PFSK-1 (cell line): ENCODE results near the gene ITLN1.

Experiments
- FOXP2 ChIP-seq: optimal IDR thresholded peaks from 2 replicates; pipeline ENCODE3; 2011; ENCODE audit warnings: borderline replicate concordance, control low read depth, inconsistent platforms; ENCODE audit not compliant: insufficient read depth; ENCODE audit errors: extremely low read length, extremely low read depth
- POLR2AphosphoS5 ChIP-seq: IDR thresholded peaks from 2 replicates; pipeline ENCODE4 v1.6.1; 2012; ENCODE audit warnings: low read depth, mild to moderate bottlenecking, control low read depth, low read length, moderate library complexity
- SIN3A ChIP-seq: IDR thresholded peaks from 2 replicates; pipeline ENCODE4 v1.6.1; 2012; ENCODE audit warnings: mild to moderate bottlenecking, low read length, moderate library complexity, borderline replicate concordance; ENCODE audit not compliant: insufficient read depth
- TAF1 ChIP-seq: IDR thresholded peaks from 2 replicates; pipeline ENCODE4 v1.6.1; 2012; ENCODE audit warnings: low read length, control low read depth, borderline replicate concordance; ENCODE audit not compliant: insufficient read depth
- TF ChIP-seq, protein P1 (sequence below), 2 experiments: IDR thresholded peaks; 2 replicates each; pipeline versions ENCODE4 v1.6.1 to v1.8.0; 2011 to 2012; ENCODE audit warnings: low read depth in 2 of 2, low read length in 2 of 2, control low read depth in 1 of 2, inconsistent platforms in 1 of 2, mild to moderate bottlenecking in 1 of 2, moderate library complexity in 1 of 2; ENCODE audit not compliant: insufficient read depth in 1 of 2

ITLN1 gene

DNA sequence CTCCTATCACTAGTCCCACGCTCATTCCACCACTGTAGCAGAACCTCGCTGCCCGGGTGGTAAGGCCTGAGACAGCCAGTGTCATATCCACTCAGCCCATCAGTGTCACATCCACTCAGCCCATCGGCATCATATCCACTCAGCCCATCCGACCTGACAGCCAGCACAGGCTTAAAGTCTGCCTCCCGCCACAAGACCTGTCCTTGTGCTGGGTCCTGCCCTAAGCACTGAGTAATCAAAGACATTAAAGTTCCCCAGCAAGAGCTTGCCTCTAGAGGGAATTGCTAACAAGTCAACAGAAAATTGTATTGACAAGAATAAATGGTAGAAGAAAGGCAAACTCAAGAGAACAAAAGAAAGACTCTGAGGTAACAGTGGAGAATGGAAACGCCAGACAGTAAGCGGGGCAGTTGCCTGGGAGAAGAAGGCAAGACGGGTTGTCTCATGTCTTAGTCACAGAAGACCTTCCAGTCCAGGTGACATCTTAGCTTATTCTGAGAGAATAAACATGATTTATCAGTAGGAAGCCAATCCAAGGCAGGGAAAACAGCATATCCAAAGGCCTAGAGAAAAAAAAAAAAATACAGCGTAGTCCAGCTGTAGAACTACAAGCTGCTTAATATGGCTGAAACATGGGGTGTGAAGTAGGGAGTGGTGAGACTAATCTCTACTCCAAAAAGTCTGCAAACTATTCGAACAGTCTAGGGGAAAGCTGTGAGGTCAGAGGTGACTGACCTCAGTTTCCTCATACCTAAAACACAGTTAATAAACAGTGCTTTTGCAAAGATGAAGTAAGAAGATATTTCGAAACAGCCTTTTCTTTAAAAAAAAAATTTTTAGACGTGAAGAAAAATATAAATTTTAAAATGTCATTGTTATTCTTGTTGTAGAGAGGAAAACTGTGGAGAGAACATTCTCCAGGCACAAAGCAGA is 1.1 kb downstream of the ITLN1 start:
- TF ChIP-seq SIN3A (no peak), POLR2AphosphoS5 (no peak), FOXP2 (no peak), TAF1 (no peak)
- TF ChIP-seq, protein P1, sequence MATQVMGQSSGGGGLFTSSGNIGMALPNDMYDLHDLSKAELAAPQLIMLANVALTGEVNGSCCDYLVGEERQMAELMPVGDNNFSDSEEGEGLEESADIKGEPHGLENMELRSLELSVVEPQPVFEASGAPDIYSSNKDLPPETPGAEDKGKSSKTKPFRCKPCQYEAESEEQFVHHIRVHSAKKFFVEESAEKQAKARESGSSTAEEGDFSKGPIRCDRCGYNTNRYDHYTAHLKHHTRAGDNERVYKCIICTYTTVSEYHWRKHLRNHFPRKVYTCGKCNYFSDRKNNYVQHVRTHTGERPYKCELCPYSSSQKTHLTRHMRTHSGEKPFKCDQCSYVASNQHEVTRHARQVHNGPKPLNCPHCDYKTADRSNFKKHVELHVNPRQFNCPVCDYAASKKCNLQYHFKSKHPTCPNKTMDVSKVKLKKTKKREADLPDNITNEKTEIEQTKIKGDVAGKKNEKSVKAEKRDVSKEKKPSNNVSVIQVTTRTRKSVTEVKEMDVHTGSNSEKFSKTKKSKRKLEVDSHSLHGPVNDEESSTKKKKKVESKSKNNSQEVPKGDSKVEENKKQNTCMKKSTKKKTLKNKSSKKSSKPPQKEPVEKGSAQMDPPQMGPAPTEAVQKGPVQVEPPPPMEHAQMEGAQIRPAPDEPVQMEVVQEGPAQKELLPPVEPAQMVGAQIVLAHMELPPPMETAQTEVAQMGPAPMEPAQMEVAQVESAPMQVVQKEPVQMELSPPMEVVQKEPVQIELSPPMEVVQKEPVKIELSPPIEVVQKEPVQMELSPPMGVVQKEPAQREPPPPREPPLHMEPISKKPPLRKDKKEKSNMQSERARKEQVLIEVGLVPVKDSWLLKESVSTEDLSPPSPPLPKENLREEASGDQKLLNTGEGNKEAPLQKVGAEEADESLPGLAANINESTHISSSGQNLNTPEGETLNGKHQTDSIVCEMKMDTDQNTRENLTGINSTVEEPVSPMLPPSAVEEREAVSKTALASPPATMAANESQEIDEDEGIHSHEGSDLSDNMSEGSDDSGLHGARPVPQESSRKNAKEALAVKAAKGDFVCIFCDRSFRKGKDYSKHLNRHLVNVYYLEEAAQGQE (IDR thresholded peaks at IDR 0.05; ENCODE audit: insufficient read depth in 1 of 2, low read depth in 2 of 2, low read length in 2 of 2): no peak

DNA sequence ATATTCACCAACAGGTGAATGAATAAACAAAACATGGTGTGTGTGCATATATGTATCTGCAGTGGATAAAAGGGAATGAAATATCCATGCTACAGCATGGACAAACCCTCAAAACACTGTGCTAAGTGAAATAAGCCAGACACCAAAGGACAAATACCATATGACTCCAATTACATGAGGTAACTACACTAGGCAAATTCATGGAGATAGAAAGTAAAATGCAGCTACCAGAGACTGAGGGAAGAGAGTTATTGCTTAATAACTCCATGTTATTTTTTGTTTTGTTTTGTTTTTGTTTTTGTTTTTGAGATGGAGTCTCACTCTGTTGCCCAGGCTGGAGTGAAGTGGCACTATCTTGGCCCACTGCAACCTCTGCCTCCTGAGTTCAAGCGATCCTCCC is 2.4 kb downstream of the ITLN1 start:
- TF ChIP-seq POLR2AphosphoS5 (no peak), FOXP2 (no peak), SIN3A (no peak), TAF1 (no peak)
- TF ChIP-seq, protein P1 (IDR thresholded peaks at IDR 0.05; ENCODE audit: insufficient read depth in 1 of 2, low read depth in 2 of 2, low read length in 2 of 2): no peak

DNA sequence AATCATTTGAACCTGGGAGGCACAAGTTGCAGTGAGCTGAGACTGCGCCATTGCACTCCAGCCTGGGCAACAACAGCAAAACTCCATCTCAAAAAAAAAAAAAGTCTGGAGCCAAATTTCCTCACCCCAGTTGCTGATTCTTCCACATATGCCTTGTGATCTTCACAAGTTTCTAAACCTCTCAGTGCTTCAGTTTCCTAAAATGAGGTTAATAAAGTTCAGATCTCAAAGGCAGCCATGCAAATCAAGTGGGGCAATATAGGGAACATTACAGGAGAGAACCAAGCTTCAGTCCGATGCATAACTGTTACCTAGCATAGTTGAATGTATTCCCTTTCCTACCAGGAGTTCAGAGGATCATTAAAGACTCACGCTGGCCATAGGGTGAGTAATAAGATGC is 4.8 kb downstream of the ITLN1 start:
- TF ChIP-seq FOXP2 (no peak), TAF1 (no peak)
- TF ChIP-seq, protein P1 (IDR thresholded peaks at IDR 0.05; ENCODE audit: insufficient read depth in 1 of 2, low read depth in 2 of 2, low read length in 2 of 2): no peak

DNA sequence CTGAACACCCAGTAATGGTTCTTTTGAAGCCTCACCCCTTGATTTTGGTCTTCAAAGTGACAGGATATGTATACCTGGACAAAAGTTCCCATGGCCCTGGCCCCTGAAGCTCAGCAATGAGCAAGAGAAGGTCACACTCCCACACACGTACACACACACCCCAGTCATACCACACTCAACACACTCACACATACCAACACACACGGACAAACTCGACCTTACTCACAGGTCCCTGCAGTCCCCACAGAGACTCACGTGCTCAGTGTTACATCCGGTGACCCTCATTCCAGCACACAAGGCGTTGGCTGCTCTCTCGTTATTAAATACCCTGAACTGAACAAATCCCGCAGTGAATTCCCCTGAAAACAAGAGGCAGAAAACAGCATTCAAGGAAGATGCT is 5.9 kb downstream of the ITLN1 start:
- no peak for TF ChIP-seq FOXP2
- TF ChIP-seq TAF1: no peak
- TF ChIP-seq POLR2AphosphoS5: no peak
- TF ChIP-seq, protein P1 (IDR thresholded peaks at IDR 0.05; ENCODE audit: insufficient read depth in 1 of 2, low read depth in 2 of 2, low read length in 2 of 2): no peak
- TF ChIP-seq SIN3A: no peak

DNA sequence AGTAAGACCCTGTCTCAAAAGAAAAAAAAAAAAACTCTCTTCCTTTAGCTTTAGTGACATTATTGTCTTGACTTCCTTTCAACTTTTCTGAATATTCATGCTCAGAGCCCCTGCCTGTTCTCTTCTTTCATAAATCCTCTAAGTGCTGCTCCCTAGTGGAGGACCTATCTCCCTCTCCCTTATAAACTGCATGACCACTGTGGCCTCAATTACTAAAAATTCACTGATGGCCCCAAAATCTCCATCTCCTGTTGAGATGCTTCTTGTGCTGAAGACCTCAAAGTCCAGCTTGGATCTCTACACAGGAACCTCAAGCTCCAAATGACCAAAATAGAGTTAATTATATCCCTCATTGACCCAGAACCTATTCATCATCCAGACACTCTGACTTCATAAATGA is 7.8 kb downstream of the ITLN1 start:
- no peak for TF ChIP-seq TAF1
- no peak for TF ChIP-seq POLR2AphosphoS5
- TF ChIP-seq, protein P1 (IDR thresholded peaks at IDR 0.05; ENCODE audit: insufficient read depth in 1 of 2, low read depth in 2 of 2, low read length in 2 of 2): no peak
- TF ChIP-seq SIN3A: no peak
